ENCODE results near the gene PPP4R4.
A peak's percentile ranks its signal among the peaks of the same experiment; 100 is the strongest.

PPP4R4 gene

GRCh38 chr14:94173885-94174603, at the start of gene PPP4R4:
PPP4R4 (plus strand) TSS chr14:94174322; CDS start chr14:94174466, 144 bp downstream.
- peak; percentile 65 to 72 for DNase-seq (ENCODE audit: low read depth in 2 of 2)

GRCh38 chr14:94124582-94125377, 49.3 kb upstream of the PPP4R4 start:
- no peak for DNase-seq (ENCODE audit: low read depth in 2 of 2)

GRCh38 chr14:94125659-94126418, 48.3 kb upstream of the PPP4R4 start:
- DNase-seq (ENCODE audit: low read depth in 2 of 2): no peak

- no peak for DNase-seq (ENCODE audit: low read depth in 2 of 2)
These were observed 47.8 kb upstream of the PPP4R4 start for GRCh38 chr14:94126419-94126677.

GRCh38 chr14:94126800-94127199, 47.3 kb upstream of the PPP4R4 start:
- DNase-seq (ENCODE audit: low read depth in 2 of 2): no peak

- no peak for DNase-seq (ENCODE audit: low read depth in 2 of 2)
These were observed 46.8 kb upstream of the PPP4R4 start for GRCh38 chr14:94127330-94127729.

- no peak for DNase-seq (ENCODE audit: low read depth in 2 of 2)
These were observed 45.8 kb upstream of the PPP4R4 start for GRCh38 chr14:94128216-94128839.

GRCh38 chr14:94129111-94129757, 44.9 kb upstream of the PPP4R4 start, which contains the start of gene IFI27L2:
IFI27L2 (minus strand) TSS chr14:94129604; CDS start chr14:94129564, 40 bp downstream.
- DNase-seq (ENCODE audit: low read depth in 2 of 2): peak; percentile 22 to 51

- no peak for DNase-seq (ENCODE audit: low read depth in 2 of 2)
These were observed 44.2 kb upstream of the PPP4R4 start for GRCh38 chr14:94129758-94130414.

GRCh38 chr14:94132285-94132887, 41.7 kb upstream of the PPP4R4 start:
- peak; percentile 14 to 29 for DNase-seq (ENCODE audit: low read depth in 2 of 2)

- DNase-seq (ENCODE audit: low read depth in 2 of 2): no peak
These were observed 38.6 kb upstream of the PPP4R4 start for GRCh38 chr14:94135476-94135875.

- peak; percentile 73 for DNase-seq (ENCODE audit: low read depth in 2 of 2)
These were observed 37.4 kb upstream of the PPP4R4 start for GRCh38 chr14:94136575-94137331.

- no peak for DNase-seq (ENCODE audit: low read depth in 2 of 2)
These were observed 35.9 kb upstream of the PPP4R4 start for GRCh38 chr14:94138251-94138650.

GRCh38 chr14:94139006-94139405, 35.1 kb upstream of the PPP4R4 start:
- no peak for DNase-seq (ENCODE audit: low read depth in 2 of 2)

GRCh38 chr14:94139421-94139820, 34.7 kb upstream of the PPP4R4 start:
- DNase-seq (ENCODE audit: low read depth in 2 of 2): no peak

- DNase-seq (ENCODE audit: low read depth in 2 of 2): no peak
These were observed 31.9 kb upstream of the PPP4R4 start for GRCh38 chr14:94142247-94142646.

- DNase-seq (ENCODE audit: low read depth in 2 of 2): no peak
These were observed 31.3 kb upstream of the PPP4R4 start for GRCh38 chr14:94142836-94143235.

- DNase-seq (ENCODE audit: low read depth in 2 of 2): no peak
These were observed 30.9 kb upstream of the PPP4R4 start for GRCh38 chr14:94143239-94143638.

GRCh38 chr14:94143711-94144110, 30.4 kb upstream of the PPP4R4 start:
- DNase-seq (ENCODE audit: low read depth in 2 of 2): no peak

- DNase-seq (ENCODE audit: low read depth in 2 of 2): no peak
These were observed 29.4 kb upstream of the PPP4R4 start for GRCh38 chr14:94144765-94145164.
